K562 (cell line): ENCODE measurements around the gene CYP24A1. TPM values are rescaled to one million over a fixed set of nuclear protein-coding genes. Genes with fewer than 3 reads are reported as not detected.
A peak's percentile ranks its signal among the peaks of the same experiment; 100 is the strongest.

ENCODE experiments used
- BCOR ChIP-seq: fragments of 450-650 bp; IDR thresholded peaks from 2 replicates; pipeline ENCODE4 v1.6.1; 2016
- CHCHD3 ChIP-seq: fragments of 250-450 bp; sonication (Bioruptor Pico); IDR thresholded peaks from 2 replicates; pipeline ENCODE4 v2.1.2; 2022; ENCODE audit warnings: mild to moderate bottlenecking
- CREB3 ChIP-seq: fragments of 450-650 bp; conservative IDR thresholded peaks from 2 replicates; pipeline ENCODE4 v1.6.1; 2016; ENCODE audit warnings: missing genetic modification characterization, low read depth, mild to moderate bottlenecking, missing compliant biosample characterization, moderate library complexity
- ELK1 ChIP-seq: sonication (generic); formaldehyde crosslinking; IDR thresholded peaks from 2 replicates; pipeline ENCODE4 v1.8.1; 2022; ENCODE audit warnings: missing genetic modification reagents
- FIP1L1 ChIP-seq: fragments of 200-400 bp; formaldehyde crosslinking; IDR thresholded peaks from 2 replicates; pipeline ENCODE4 v1.6.1; 2018; ENCODE audit warnings: mild to moderate bottlenecking, low read depth, low read length; ENCODE audit not compliant: poor library complexity, severe bottlenecking
- HCFC1 ChIP-seq: IDR thresholded peaks from 2 replicates; pipeline ENCODE4 v1.6.1; 2012; ENCODE audit warnings: low read depth, low read length, improper control_type of control experiment
- HNRNPLL ChIP-seq: fragments of 200-400 bp; formaldehyde crosslinking; IDR thresholded peaks from 2 replicates; pipeline ENCODE4 v1.6.1; 2017; ENCODE audit warnings: low read length, low read depth, mild to moderate bottlenecking; ENCODE audit not compliant: poor library complexity, severe bottlenecking
- MCM5 ChIP-seq: fragments of 450-650 bp; IDR thresholded peaks from 2 replicates; pipeline ENCODE4 v1.6.1; 2016; ENCODE audit warnings: low read depth
- MLX ChIP-seq, 2 experiments: fragments of 450-650 bp in 1 of 2; sonication (generic) in 1 of 2; formaldehyde crosslinking; conservative IDR thresholded peaks; 2 replicates each; pipeline versions ENCODE4 v1.4.0 to v1.8.1; 2020 to 2022; ENCODE audit warnings: mild to moderate bottlenecking in 1 of 2, missing genetic modification reagents in 1 of 2
- MYBL2 ChIP-seq, 2 experiments: fragments of 450-650 bp in 1 of 2; sonication (generic) in 1 of 2; formaldehyde crosslinking in 1 of 2; IDR thresholded peaks; 2 replicates each; pipeline versions ENCODE4 v1.6.1 to v1.8.1; 2017 to 2022; ENCODE audit warnings: borderline replicate concordance in 1 of 2, inconsistent platforms in 1 of 2, low read depth in 1 of 2, mild to moderate bottlenecking in 1 of 2, missing genetic modification reagents in 1 of 2, moderate library complexity in 1 of 2
- RHOXF2B ChIP-seq: fragments of 250-450 bp; sonication (Bioruptor Pico); conservative IDR thresholded peaks from 2 replicates; pipeline ENCODE4 v1.5.1; 2021
- SIN3A ChIP-seq, 2 experiments: fragments of 150-350 bp in 1 of 2; IDR thresholded peaks; 2 replicates each; pipeline ENCODE4 v1.6.1; 2011 to 2016; ENCODE audit warnings: borderline replicate concordance in 2 of 2, low read depth in 2 of 2, low read length in 2 of 2, mild to moderate bottlenecking in 2 of 2, moderate library complexity in 2 of 2; ENCODE audit not compliant: control insufficient read depth in 1 of 2
- SMAD4 ChIP-seq: fragments of 250-450 bp; sonication (Bioruptor Pico); conservative IDR thresholded peaks from 2 replicates; pipeline ENCODE4 v1.8.0; 2021; ENCODE audit warnings: inconsistent platforms, mild to moderate bottlenecking, moderate library complexity
- ZFP30 ChIP-seq: fragments of 250-450 bp; sonication (Bioruptor Pico); IDR thresholded peaks from 2 replicates; pipeline ENCODE4 v1.8.0; 2022; ENCODE audit warnings: moderate library complexity, mild to moderate bottlenecking, inconsistent platforms, borderline replicate concordance
- ZNF124 ChIP-seq: sonication (generic); formaldehyde crosslinking; IDR thresholded peaks from 2 replicates; pipeline ENCODE4 v1.8.1; 2022; ENCODE audit warnings: missing genetic modification reagents
- ZNF311 ChIP-seq: fragments of 250-450 bp; sonication (Bioruptor Pico); IDR thresholded peaks from 2 replicates; pipeline ENCODE4 v1.4.0; 2020; ENCODE audit warnings: mild to moderate bottlenecking, moderate library complexity
- ZNF436 ChIP-seq: fragments of 250-450, 450-650 bp; sonication (Bioruptor Pico); formaldehyde crosslinking; IDR thresholded peaks from 2 replicates; pipeline ENCODE4 v1.7.0; 2020; ENCODE audit warnings: mild to moderate bottlenecking
- ZNF695 ChIP-seq: fragments of 450-650 bp; formaldehyde crosslinking; IDR thresholded peaks from 2 replicates; pipeline ENCODE4 v1.4.0; 2020; ENCODE audit warnings: mild to moderate bottlenecking, moderate library complexity
- ZNF699 ChIP-seq: fragments of 250-450 bp; sonication (Bioruptor Pico); IDR thresholded peaks from 2 replicates; pipeline ENCODE4 v1.8.0; 2021; ENCODE audit warnings: mild to moderate bottlenecking, moderate library complexity; ENCODE audit not compliant: insufficient replicate concordance
- ZSCAN32 ChIP-seq: fragments of 450-650 bp; formaldehyde crosslinking; IDR thresholded peaks from 2 replicates; pipeline ENCODE4 v1.4.0; 2020; ENCODE audit warnings: mild to moderate bottlenecking, moderate library complexity
- polyA plus RNA-seq, 8 experiments: library from polyadenylated mRNA; depleted of rRNA in 4 of 8; stranded (reverse) in 5 of 8; unstranded in 3 of 8; fragments of >200 nt; fragmentation: Nextera tagmentation in 2 of 8; fragmentation: Illumina TruSeq in 1 of 8; extraction: Ambion mirVana in 2 of 8; extraction: Trizol in 1 of 8; gene quantifications; 2 replicates each; pipeline versions ENCODE4 v1.2.1 to v1.2.3, GENCODE V29; 2011 to 2014; ENCODE audit warnings: inconsistent platforms in 1 of 8, missing spikeins in 1 of 8
- total RNA-seq, 7 experiments: library from RNA; depleted of rRNA in 6 of 7; stranded (reverse); fragments of >200 nt in 6 of 7; fragmentation: Illumina TruSeq in 2 of 7; extraction: Trizol in 2 of 7; gene quantifications; 2 replicates each; pipeline versions ENCODE4 v1.2.1 to v1.2.3, GENCODE V29; 2011 to 2021; ENCODE audit warnings: low replicate concordance in 1 of 7
- TF ChIP-seq, protein P1 (sequence below), 2 experiments: fragments of 150-350 bp in 1 of 2; IDR thresholded peaks; 2 replicates each; pipeline ENCODE4 v1.6.1; 2012 to 2016; ENCODE audit warnings: low read depth in 2 of 2, low read length in 2 of 2, mild to moderate bottlenecking in 1 of 2, moderate library complexity in 1 of 2

The CYP24A1 gene
- total and polyA plus RNA-seq, 9 of the 15 experiments (the other 6 are each of a cell fraction or from before 2014, with no cell fraction given), result 0.04 TPM; not detected in 8

GRCh38 chr20:54207743-54208547 lies 34.2 kb upstream of the CYP24A1 start, which contains the start of gene PFDN4 (continued):
- TF ChIP-seq ELK1 (CRISPR knock-in tag) (no peak), SIN3A (IDR thresholded peaks at IDR 0.05; ENCODE audit: borderline replicate concordance in 2 of 2, control insufficient read depth in 1 of 2, low read depth in 2 of 2, low read length in 2 of 2) (peak; percentile 75 to 84; a peak in 2 of 4 replicates), MLX (CRISPR knock-in tag; conservative IDR thresholded peaks at IDR 0.05) (no peak), MCM5 (no peak), HNRNPLL (no peak), SMAD4 (CRISPR knock-in tag) (no peak), ZNF695 (CRISPR knock-in tag) (no peak), HCFC1 (peak; percentile 60), ZNF124 (no peak), RHOXF2B (no peak), MYBL2 (IDR thresholded peaks at IDR 0.05; ENCODE audit: low read depth) (no peak; the same call in 1 of the 2 replicates), MYBL2 (CRISPR knock-in tag; IDR thresholded peaks at IDR 0.05; ENCODE audit: borderline replicate concordance) (no peak), ZNF311 (CRISPR knock-in tag) (no peak), ZNF699 (CRISPR knock-in tag) (no peak), ZNF436 (CRISPR knock-in tag) (no peak), ZFP30 (CRISPR knock-in tag) (no peak), FIP1L1 (peak; percentile 25), CREB3 (no peak), BCOR (peak; percentile 72; the same call in 1 of the 2 replicates), CHCHD3 (CRISPR knock-in tag) (no peak), ZSCAN32 (CRISPR knock-in tag) (no peak)
- TF ChIP-seq, protein P1, sequence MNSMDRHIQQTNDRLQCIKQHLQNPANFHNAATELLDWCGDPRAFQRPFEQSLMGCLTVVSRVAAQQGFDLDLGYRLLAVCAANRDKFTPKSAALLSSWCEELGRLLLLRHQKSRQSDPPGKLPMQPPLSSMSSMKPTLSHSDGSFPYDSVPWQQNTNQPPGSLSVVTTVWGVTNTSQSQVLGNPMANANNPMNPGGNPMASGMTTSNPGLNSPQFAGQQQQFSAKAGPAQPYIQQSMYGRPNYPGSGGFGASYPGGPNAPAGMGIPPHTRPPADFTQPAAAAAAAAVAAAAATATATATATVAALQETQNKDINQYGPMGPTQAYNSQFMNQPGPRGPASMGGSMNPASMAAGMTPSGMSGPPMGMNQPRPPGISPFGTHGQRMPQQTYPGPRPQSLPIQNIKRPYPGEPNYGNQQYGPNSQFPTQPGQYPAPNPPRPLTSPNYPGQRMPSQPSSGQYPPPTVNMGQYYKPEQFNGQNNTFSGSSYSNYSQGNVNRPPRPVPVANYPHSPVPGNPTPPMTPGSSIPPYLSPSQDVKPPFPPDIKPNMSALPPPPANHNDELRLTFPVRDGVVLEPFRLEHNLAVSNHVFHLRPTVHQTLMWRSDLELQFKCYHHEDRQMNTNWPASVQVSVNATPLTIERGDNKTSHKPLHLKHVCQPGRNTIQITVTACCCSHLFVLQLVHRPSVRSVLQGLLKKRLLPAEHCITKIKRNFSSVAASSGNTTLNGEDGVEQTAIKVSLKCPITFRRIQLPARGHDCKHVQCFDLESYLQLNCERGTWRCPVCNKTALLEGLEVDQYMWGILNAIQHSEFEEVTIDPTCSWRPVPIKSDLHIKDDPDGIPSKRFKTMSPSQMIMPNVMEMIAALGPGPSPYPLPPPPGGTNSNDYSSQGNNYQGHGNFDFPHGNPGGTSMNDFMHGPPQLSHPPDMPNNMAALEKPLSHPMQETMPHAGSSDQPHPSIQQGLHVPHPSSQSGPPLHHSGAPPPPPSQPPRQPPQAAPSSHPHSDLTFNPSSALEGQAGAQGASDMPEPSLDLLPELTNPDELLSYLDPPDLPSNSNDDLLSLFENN (IDR thresholded peaks at IDR 0.05; ENCODE audit: low read depth in 2 of 2, low read length in 2 of 2), result 0 out of 4 replicates have a peak, but pooled peaks of 1 of the 2 experiments have one; percentile 31
